H1 (cell line): ENCODE results near the gene ZNF473. TPM values are rescaled to one million over a fixed set of nuclear protein-coding genes. Genes with fewer than 3 reads are reported as not detected.

Experiments used
- CTCF ChIA-PET: fragments of 300-600 bp; sonication (Branson Sonifier 250); formaldehyde crosslinking; loops from one replicate; lab custom pipeline; 2021; ENCODE audit not compliant: partially characterized antibody; lab: Charles Lee
- POLR2A ChIA-PET: fragments of 300-600 bp; sonication (Branson Sonifier 250); formaldehyde crosslinking; loops from one replicate; lab custom pipeline; 2021; ENCODE audit warnings: inconsistent platforms; ENCODE audit not compliant: partially characterized antibody; lab: Charles Lee
- DNase-seq, 2 experiments: peaks; one replicate each; pipeline versions ENCODE4 v3.0.0 to v3.0.0-alpha.2; 2010 to 2022; ENCODE audit warnings: low spot score in 2 of 2, low read depth in 1 of 2, mixed read lengths in 1 of 2
- FAIRE-seq: peaks from 2 replicates; lab custom pipeline; 2011; peaks lifted over from hg19 to GRCh38; lab: Jason Lieb, UNC
- H2AFZ ChIP-seq: 2 replicates; pipeline ENCODE4 v1.8.1; 2012; ENCODE audit warnings: low read length, inconsistent platforms
- H2AK5ac ChIP-seq: 2 replicates; pipeline ENCODE4 v1.6.1; 2013; ENCODE audit warnings: low read depth, low read length
- H2BK120ac ChIP-seq: replicated peaks from 2 replicates; pipeline ENCODE3; 2013; ENCODE audit warnings: low read depth, low read length, inconsistent platforms
- H2BK12ac ChIP-seq: 2 replicates; pipeline ENCODE4 v1.6.1; 2013; ENCODE audit warnings: low read depth, low read length
- H2BK15ac ChIP-seq: 2 replicates; pipeline ENCODE4 v1.6.1; 2013; ENCODE audit warnings: low read length
- H2BK20ac ChIP-seq: 2 replicates; pipeline ENCODE4 v1.6.1; 2013; ENCODE audit warnings: low read length
- H2BK5ac ChIP-seq: 2 replicates; pipeline ENCODE4 v1.6.1; 2013; ENCODE audit warnings: low read depth, low read length
- H3K14ac ChIP-seq: 2 replicates; pipeline ENCODE4 v1.6.1; 2013; ENCODE audit warnings: inconsistent platforms; ENCODE audit not compliant: insufficient read length
- H3K18ac ChIP-seq: 2 replicates; pipeline ENCODE4 v1.6.1; 2013; ENCODE audit warnings: low read length; ENCODE audit errors: extremely low read depth
- H3K23ac ChIP-seq: 2 replicates; pipeline ENCODE4 v1.6.1; 2013; ENCODE audit warnings: inconsistent platforms; ENCODE audit not compliant: insufficient read length
- H3K23me2 ChIP-seq: 2 replicates; pipeline ENCODE4 v1.6.1; 2013; ENCODE audit warnings: low read depth, low read length
- H3K27ac ChIP-seq: 2 replicates; pipeline ENCODE4 v1.6.1; 2011; ENCODE audit warnings: low read depth, low read length, inconsistent platforms
- H3K27me3 ChIP-seq, 4 experiments: replicated peaks in 1 of 4; 1 replicate in 1 of 4; 2 replicates in 3 of 4; pipeline versions ENCODE4 v1.6.1 to v1.8.1; 2011 to 2013; ENCODE audit warnings: low read length in 3 of 4, mild to moderate bottlenecking in 3 of 4, inconsistent platforms in 2 of 4, mixed read lengths in 2 of 4, moderate library complexity in 1 of 4; ENCODE audit not compliant: control insufficient read depth in 3 of 4, insufficient read depth in 3 of 4; ENCODE audit errors: extremely low read depth in 1 of 4
- H3K36me3 ChIP-seq, 4 experiments: 2 replicates each; pipeline versions ENCODE4 v1.6.1 to v1.8.1; 2011 to 2013; ENCODE audit warnings: mild to moderate bottlenecking in 4 of 4, low read length in 3 of 4, moderate library complexity in 2 of 4, control low read depth in 1 of 4, inconsistent platforms in 1 of 4; ENCODE audit not compliant: insufficient read depth in 4 of 4, control insufficient read depth in 2 of 4
- H3K4ac ChIP-seq: replicated peaks from 2 replicates; pipeline ENCODE3; 2013; ENCODE audit warnings: low read length, low read depth, mixed read lengths, inconsistent platforms; ENCODE audit not compliant: insufficient read length
- H3K4me1 ChIP-seq, 4 experiments: replicated peaks in 1 of 4; 1 replicate in 1 of 4; 2 replicates in 3 of 4; pipeline versions ENCODE4 v1.6.1 to v1.8.1; 2011 to 2013; ENCODE audit warnings: low read length in 3 of 4, inconsistent platforms in 2 of 4, mixed read lengths in 1 of 4; ENCODE audit not compliant: insufficient read depth in 4 of 4, control insufficient read depth in 3 of 4
- H3K4me2 ChIP-seq, 2 experiments: 2 replicates each; pipeline versions ENCODE4 v1.6.1 to v1.8.1; 2011 to 2013; ENCODE audit warnings: low read depth in 2 of 2, low read length in 2 of 2, control low read depth in 1 of 2, inconsistent platforms in 1 of 2, mild to moderate bottlenecking in 1 of 2; ENCODE audit not compliant: insufficient read depth in 1 of 2
- H3K4me3 ChIP-seq, 4 experiments: fragments of 200-600, 300-600 bp in 1 of 4; sonication (generic), shearing (Covaris generic), sonication (Bioruptor Twin) in 1 of 4; 2 replicates each; pipeline versions ENCODE4 v1.5.1 to v1.8.1; 2011 to 2016; ENCODE audit warnings: low read length in 4 of 4, low read depth in 3 of 4, control low read depth in 2 of 4, inconsistent platforms in 2 of 4, mild to moderate bottlenecking in 2 of 4, mixed read lengths in 1 of 4, moderate library complexity in 1 of 4; ENCODE audit not compliant: insufficient read depth in 2 of 4; ENCODE audit errors: extremely low read depth in 1 of 4
- H3K56ac ChIP-seq: replicated peaks from 2 replicates; pipeline ENCODE3; 2013; ENCODE audit warnings: low read depth, mild to moderate bottlenecking, mixed read lengths, low read length, inconsistent platforms; ENCODE audit not compliant: insufficient read length
- H3K79me1 ChIP-seq: 2 replicates; pipeline ENCODE4 v1.6.1; 2013; ENCODE audit warnings: low read depth, low read length, control low read depth
- H3K79me2 ChIP-seq, 2 experiments: 2 replicates each; pipeline versions ENCODE4 v1.6.1 to v1.8.1; 2012 to 2013; ENCODE audit warnings: low read length in 2 of 2, mild to moderate bottlenecking in 2 of 2, inconsistent platforms in 1 of 2; ENCODE audit not compliant: insufficient read depth in 2 of 2, control insufficient read depth in 1 of 2
- H3K9ac ChIP-seq, 4 experiments: replicated peaks in 1 of 4; 1 replicate in 1 of 4; 2 replicates in 3 of 4; pipeline versions ENCODE4 v1.6.1 to v1.8.1; 2011 to 2013; ENCODE audit warnings: low read depth in 3 of 4, low read length in 3 of 4, control low read depth in 2 of 4, mild to moderate bottlenecking in 2 of 4, moderate library complexity in 2 of 4, inconsistent platforms in 1 of 4; ENCODE audit errors: extremely low read depth in 1 of 4
- H3K9me3 ChIP-seq, 2 experiments: 2 replicates each; pipeline versions ENCODE4 v1.6.1 to v1.8.1; 2012 to 2013; ENCODE audit warnings: mild to moderate bottlenecking in 2 of 2, moderate library complexity in 2 of 2, control low read depth in 1 of 2, inconsistent platforms in 1 of 2, low read depth in 1 of 2, low read length in 1 of 2, mixed read lengths in 1 of 2; ENCODE audit not compliant: insufficient read depth in 2 of 2
- H4K20me1 ChIP-seq, 2 experiments: replicated peaks in 1 of 2; 2 replicates each; pipeline versions ENCODE3 to v1.8.1; 2011 to 2013; ENCODE audit warnings: inconsistent platforms in 2 of 2, low read length in 2 of 2, mild to moderate bottlenecking in 1 of 2; ENCODE audit not compliant: insufficient read depth in 2 of 2, control insufficient read depth in 1 of 2
- H4K5ac ChIP-seq: 2 replicates; pipeline ENCODE4 v1.6.1; 2013; ENCODE audit warnings: low read length, low read depth, mixed read lengths, inconsistent platforms; ENCODE audit not compliant: insufficient read length
- H4K8ac ChIP-seq: 2 replicates; pipeline ENCODE4 v1.8.0; 2013; ENCODE audit warnings: mild to moderate bottlenecking, moderate library complexity, low read length, inconsistent platforms; ENCODE audit not compliant: insufficient read depth; ENCODE audit errors: extremely low read depth
- H4K91ac ChIP-seq: replicated peaks from 2 replicates; pipeline ENCODE3; 2013; ENCODE audit warnings: low read length, mixed read lengths, inconsistent platforms; ENCODE audit not compliant: insufficient read length
- ASH2L ChIP-seq: fragments of 200-600, 300-600 bp; sonication (generic); IDR thresholded peaks from one replicate; pipeline ENCODE4 v1.7.1; 2017; ENCODE audit warnings: low read length
- CBX8 ChIP-seq: fragments of 300-800, 300-1000 bp; sonication (generic); IDR thresholded peaks from 2 replicates; pipeline ENCODE4 v1.7.1; 2016; ENCODE audit warnings: low read depth, low read length, borderline replicate concordance
- KDM1A ChIP-seq: fragments of 200-600, 300-600 bp; sonication (generic); IDR thresholded peaks from 2 replicates; pipeline ENCODE4 v1.7.1; 2016; ENCODE audit warnings: mild to moderate bottlenecking, low read length, borderline replicate concordance
- POU5F1 ChIP-seq: IDR thresholded peaks from 2 replicates; pipeline ENCODE4 v1.6.1; 2011; ENCODE audit warnings: low read depth, mild to moderate bottlenecking, low read length, moderate library complexity
- SRF ChIP-seq: IDR thresholded peaks from 2 replicates; pipeline ENCODE4 v1.6.1; 2011; ENCODE audit warnings: mild to moderate bottlenecking, low read depth, low read length, moderate library complexity
- WGBS, 2 experiments: shearing (Covaris generic) in 1 of 2; methylation state at CpG; one replicate each; pipeline versions ENCODE4 v1.1.6 to v1.1.7; 2013 to 2015; ENCODE audit warnings: low lambda C conversion rate in 2 of 2, mixed read lengths in 2 of 2, inconsistent platforms in 1 of 2, low coverage in 1 of 2, missing lambda C conversion rate in 1 of 2; ENCODE audit not compliant: insufficient replicate concordance in 2 of 2, insufficient coverage in 1 of 2, insufficient read length in 1 of 2; ENCODE audit errors: extremely low coverage in 1 of 2, missing lambda C conversion rate in 1 of 2; 5-methylcytosine and 5-hydroxymethylcytosine counted together
- polyA plus RNA-seq, 7 experiments: library from polyadenylated mRNA; depleted of rRNA in 3 of 7; stranded (reverse) in 5 of 7; unstranded in 2 of 7; fragments of >200 nt in 5 of 7; fragments of 200-250 nt in 2 of 7; gene quantifications; 1 replicate in 5 of 7; 2 replicates in 1 of 7; 4 replicates in 1 of 7; pipeline versions ENCODE4 v1.2.1 to v1.2.3, GENCODE V29; 2011 to 2013; ENCODE audit warnings: missing spikeins in 2 of 7, mixed read lengths in 2 of 7
- total RNA-seq: library from RNA; stranded (reverse); fragmentation: NEBNext Ultra II Directional; extraction: Animal tissue kit (Norgen Biotek cat#: 25700); gene quantifications from 2 replicates; pipeline ENCODE4 v1.2.1, GENCODE V29; 2021

The ZNF473 gene
- total and polyA plus RNA-seq, 2 of the 8 experiments (the other 6 are each of a cell fraction or from before 2014, with no cell fraction given) = 5.2 to 11.7 TPM

- Histone ChIP-seq H2AFZ (no peak overlapping the region), H3K23ac (no peak overlapping the region), H3K4ac (no peak overlapping the region), H3K36me3 (peaks cover 4 to 32% (median 22%) of the 10 kb centered on the region in 4 experiments), H3K14ac (no peak overlapping the region), H2BK120ac (no peak overlapping the region), H3K4me3 (no peak overlapping the region), H4K20me1 (peaks cover 2 to 6% of the 10 kb centered on the region in 2 experiments), H2AK5ac (no peak overlapping the region), H2BK5ac (no peak overlapping the region), H3K4me2 (no peak overlapping the region), H3K9ac (no peak overlapping the region), H3K23me2 (no peaks in the 10 kb centered on the region), H4K91ac (no peak overlapping the region), H3K56ac (no peak overlapping the region), H3K27me3 (no peaks in the 10 kb centered on the region), H3K79me2 (peaks cover 0 to 24% of the 10 kb centered on the region in 2 experiments; a peak in 2 of 4 replicates), H3K9me3 (no peaks in the 10 kb centered on the region), H4K8ac (no peak overlapping the region), H4K5ac (no peak overlapping the region), H3K18ac (no peak overlapping the region), H2BK15ac (no peak overlapping the region), H3K79me1 (peaks cover 6% of the 10 kb centered on the region), H2BK20ac (no peak overlapping the region), H3K4me1 (no peaks in the 10 kb centered on the region; a peak in 1 of 7 replicates), H3K27ac (no peak overlapping the region), H2BK12ac (no peak overlapping the region)
- POLR2A ChIA-PET = no interaction called here
- DNase-seq = no peak
- CTCF ChIA-PET = interaction anchor here (1.6 to 2.6 kb wide), 2 partner anchors 16 to 45 kb away, joined by 6 to 10 read pairs; no protein-coding TSS in a partner anchor
- WGBS, 2 experiments = 86% methylated on average over 11 of the region's 11 CpGs; no CpG with 5 or more reads in 1 of the 2 experiments
- no peak for FAIRE-seq
- no peak for TF ChIP-seq POU5F1
- no peak for TF ChIP-seq SRF
- TF ChIP-seq ASH2L = no peak
- no peak for TF ChIP-seq CBX8
- TF ChIP-seq KDM1A = no peak
These were observed 5.1 kb downstream of the ZNF473 start for GRCh38 chr19:50030937-50031336.
